ENCODE data around the gene HAPSTR1.
"Not testable (repeated sequence)": the region's sequence is repeated elsewhere in the genome, so short reads cannot be mapped to it uniquely, and the experiment has no call there.

Gene HAPSTR1

DNA sequence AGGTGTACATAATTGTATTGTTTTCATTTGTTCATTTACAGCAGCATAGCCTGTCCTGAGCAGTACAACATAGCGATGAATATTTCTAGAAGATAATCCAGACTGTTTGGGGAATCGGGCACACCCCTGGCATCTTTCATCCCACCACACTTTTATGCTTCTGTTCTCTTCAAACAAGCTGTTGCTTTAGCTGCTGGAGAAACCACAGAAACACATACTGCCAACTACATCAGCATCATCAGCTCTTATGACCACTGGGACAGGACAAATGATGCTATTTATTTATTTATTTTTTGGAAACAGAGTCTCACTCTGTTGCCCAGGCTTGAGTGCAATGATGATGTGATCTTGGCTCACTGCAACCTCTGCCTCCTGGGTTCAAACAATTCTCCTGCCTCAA lies 22.6 kb upstream of the HAPSTR1 start:
- in situ Hi-C loops (cut with MboI; ENCODE audit: low pct_unique_long_range_greater_than_20kb, low sequenced_read_pairs), result no loop called here
- no peak for DNase-seq

DNA sequence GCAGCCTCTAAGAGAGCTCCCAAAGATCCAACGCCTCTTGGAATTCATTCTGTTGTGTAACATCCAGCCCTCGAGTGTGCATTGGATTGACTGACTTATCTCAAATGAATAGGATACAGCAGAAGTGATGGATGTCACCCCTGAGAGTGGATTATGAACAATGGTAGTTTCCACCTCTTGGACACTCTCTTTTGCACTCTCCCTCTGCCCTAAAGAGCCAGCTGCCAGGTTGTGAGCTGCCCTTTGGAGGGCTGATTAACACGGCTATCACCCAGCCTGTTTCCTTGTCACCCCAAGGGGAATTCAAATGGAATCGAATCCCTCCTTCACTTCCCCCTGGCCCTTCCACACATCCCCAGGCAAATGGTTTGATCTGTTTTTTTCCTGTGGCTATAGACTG lies 21.2 kb upstream of the HAPSTR1 start:
- in situ Hi-C loops (cut with MboI; ENCODE audit: low pct_unique_long_range_greater_than_20kb, low sequenced_read_pairs), result no loop called here
- DNase-seq, result no peak

DNA sequence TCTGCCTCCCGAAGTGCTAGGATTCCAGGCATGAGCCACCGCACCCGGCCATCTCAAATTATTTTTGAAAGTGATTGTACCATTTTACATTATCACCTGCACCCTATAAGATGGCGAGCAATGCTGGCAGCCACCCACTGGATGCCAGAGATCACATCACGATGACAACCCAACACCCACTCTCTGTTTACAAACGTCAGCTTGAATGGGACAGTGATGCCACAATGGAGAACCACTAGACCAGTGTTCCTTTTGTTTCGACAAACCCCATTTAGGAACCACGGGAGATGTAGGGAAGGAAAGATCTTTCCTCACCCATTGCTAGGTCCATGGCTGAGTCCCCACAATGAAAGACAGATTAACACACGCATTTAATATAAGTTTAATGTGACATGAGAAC lies 20.1 kb upstream of the HAPSTR1 start:
- in situ Hi-C loops (cut with MboI; ENCODE audit: low pct_unique_long_range_greater_than_20kb, low sequenced_read_pairs), result no loop called here

DNA sequence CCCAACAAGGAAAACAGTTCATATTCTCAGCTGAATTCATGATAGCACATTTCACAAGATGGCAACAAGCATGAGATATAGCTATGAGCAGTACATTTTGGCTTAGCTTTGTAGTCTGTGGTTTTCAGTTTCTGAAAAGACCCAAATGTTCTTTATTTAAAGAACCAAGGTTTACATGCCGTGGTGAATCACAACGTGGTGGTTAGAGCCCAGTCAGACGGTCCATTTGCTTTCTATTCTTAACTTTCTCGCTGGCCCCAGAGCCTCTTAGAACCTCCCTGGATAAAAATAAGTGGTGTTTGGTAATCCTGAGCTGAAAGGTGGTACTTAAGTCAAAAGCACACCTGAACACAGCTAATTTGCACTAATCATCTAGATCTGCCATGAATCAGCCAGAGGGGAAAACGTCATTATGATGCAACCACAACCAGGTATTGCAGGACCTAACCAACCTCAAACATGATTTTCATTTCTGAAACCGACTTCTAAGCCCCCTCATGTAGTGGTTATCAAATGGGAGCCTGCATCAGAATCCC lies 18.6 kb upstream of the HAPSTR1 start:
- DNase-seq, result no peak
- in situ Hi-C loops (cut with MboI; ENCODE audit: low pct_unique_long_range_greater_than_20kb, low sequenced_read_pairs), result no loop called here

More for the DNA sequence above, 20.1 kb upstream of the HAPSTR1 start:
- DNase-seq, result no peak

DNA sequence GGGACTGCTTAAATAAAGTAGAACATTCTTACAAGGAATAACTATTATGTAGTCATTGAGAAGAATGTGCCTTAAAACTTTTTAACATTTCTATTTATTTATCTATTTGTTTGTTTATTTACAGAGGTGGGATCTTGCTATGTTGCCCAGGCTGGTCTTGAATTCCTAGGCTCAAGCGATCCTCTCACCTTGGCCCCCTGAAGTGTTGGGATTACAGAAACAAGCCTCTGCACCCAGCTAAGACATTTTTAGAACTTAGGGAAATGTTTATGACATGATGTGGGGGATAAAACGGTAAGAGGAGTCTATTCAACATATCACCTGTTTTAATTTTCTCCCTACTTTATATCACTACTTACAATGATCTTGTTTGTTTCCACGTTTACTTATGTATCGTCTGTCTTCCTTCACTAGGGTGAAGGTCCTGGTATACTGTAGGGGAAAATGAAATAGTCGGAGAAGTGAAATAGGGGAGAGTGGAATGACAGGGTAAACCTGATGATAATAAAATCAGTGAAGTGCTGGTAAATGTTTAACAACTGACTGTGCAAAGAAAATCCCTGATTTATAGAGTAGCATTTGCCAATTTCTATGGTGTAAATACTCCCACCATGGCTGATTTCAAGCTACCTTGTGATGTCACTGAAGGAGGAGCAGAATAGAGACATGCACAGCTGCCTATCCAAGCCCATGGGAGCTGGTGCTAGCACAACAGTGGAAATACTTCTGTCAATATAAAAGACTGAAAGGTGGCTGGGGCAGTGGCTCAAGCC lies 16.0 kb upstream of the HAPSTR1 start:
- no peak for DNase-seq

DNA sequence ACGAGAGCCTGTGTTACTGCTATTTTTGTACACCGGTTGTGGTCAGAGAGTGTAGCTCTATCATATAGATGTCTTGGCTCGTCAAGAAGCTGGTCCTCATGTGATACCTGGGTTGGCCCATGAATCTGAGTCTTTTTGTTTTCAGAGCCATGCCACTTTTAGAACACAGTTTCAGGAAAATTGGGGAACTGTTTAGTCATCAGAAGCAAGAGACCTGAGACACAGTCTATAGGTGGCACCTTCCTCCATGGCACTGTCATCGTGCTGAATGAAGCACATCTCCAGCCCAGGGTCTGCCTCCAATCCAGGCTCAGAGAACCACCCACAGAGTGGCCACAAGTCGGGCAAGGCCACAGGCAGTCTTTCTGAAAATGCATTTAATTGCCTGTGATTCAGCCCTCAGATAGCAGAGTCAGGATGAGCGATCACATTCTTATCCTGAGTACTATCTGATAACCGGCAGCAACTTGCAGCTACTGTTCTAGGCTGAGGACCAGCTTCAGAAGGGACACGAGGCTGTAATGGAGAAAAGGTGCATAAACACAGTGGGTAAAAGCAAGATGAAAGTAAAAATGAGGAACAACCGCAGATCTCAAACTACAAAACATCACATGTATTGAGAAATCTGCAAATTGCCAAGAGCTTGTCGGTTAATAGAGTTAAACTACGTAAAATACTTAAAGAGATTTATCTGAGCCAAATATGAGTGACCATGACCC lies 14.2 kb upstream of the HAPSTR1 start:
- in situ Hi-C loops (cut with MboI; ENCODE audit: low pct_unique_long_range_greater_than_20kb, low sequenced_read_pairs), result no loop called here
- DNase-seq, result peak; percentile 52

More for the DNA sequence above, 16.0 kb upstream of the HAPSTR1 start:
- in situ Hi-C loops (cut with MboI; ENCODE audit: low pct_unique_long_range_greater_than_20kb, low sequenced_read_pairs), result no loop called here

DNA sequence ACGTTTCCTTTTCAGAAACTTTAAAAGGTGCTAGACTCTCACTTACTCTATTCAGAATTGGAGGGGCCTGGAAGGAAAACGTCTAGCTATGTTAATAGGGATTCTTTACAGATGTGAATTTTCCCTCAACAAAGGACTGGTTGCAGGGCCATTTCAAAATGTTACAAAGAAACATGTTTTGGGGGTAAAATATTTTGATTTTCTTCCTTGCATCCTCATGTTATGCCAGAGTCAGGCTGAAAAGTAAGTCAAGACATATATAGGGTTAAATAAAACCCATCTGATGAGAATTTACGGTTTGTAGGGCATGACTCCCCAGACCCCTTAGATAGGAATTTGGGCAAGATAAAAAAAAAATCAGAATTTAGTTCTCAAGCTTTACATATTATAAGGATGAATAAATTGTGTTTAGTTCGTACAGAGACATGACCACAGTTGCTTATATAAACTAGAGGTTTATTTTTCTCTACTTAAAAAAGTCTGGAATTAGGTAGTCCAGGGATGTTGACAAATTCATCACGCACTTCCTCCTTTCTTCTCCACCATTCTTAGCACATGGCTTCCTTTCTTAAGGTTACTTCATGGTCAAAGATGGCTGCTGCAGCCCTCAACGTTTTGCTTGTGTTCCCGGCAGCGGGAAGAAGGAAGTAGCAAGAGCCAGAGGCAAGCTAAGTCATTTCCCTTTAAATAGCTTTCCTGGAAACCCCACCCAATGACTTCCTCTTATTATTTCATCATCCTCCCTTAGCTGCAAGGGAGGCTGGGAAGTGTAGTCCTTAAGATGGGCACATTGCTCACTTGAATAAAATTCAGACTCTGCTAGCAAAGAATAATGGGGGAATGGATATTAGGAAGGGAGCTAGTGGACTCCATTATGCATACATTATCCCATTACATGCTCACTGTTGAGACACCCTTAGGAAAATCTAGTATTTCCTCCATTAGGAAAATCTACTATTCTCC lies 12.7 kb upstream of the HAPSTR1 start:
- in situ Hi-C loops (cut with MboI; ENCODE audit: low pct_unique_long_range_greater_than_20kb, low sequenced_read_pairs), result not testable (repeated sequence)
- peak; percentile 98 for DNase-seq

DNA sequence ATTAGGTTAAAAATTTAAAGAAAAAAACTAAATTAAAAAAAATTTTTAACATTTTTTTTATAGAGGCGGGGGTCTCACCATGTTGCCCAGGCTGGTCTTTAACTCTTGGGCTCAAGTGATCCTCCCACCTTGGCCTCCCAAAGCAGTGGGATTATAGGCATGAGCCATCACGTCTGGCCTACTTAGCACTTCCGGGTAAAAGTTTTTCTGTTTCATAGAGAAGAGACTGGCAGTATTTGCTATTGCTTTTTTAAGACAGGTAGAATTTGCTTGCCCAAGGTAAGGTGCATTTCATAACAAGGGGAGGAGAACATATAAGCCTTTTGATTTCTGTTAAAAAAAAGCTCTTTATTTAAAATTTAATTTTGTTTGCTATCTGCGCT lies 12.0 kb upstream of the HAPSTR1 start:
- no peak for DNase-seq
- in situ Hi-C loops (cut with MboI; ENCODE audit: low pct_unique_long_range_greater_than_20kb, low sequenced_read_pairs), result no loop called here

DNA sequence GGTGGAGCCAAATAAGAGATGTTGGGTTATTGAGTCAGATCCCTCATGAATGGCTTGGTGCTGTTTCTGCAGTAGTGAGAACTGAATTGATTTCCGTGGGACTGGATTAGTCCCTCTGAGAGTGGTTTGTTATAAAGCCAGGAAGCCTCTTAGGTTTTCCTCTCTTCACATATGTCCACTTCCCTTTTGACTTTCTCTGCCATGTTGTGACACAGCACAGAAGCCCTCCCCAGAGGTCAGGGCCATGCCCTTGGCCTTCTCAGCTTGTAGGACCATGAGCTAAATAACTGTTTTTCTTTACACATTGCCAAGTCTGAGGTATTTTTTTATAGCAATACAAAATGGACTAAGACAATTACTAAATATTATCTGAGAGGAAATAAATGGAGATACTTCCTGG lies 10.3 kb upstream of the HAPSTR1 start:
- in situ Hi-C loops (cut with MboI; ENCODE audit: low pct_unique_long_range_greater_than_20kb, low sequenced_read_pairs), result no loop called here
- no peak for DNase-seq

DNA sequence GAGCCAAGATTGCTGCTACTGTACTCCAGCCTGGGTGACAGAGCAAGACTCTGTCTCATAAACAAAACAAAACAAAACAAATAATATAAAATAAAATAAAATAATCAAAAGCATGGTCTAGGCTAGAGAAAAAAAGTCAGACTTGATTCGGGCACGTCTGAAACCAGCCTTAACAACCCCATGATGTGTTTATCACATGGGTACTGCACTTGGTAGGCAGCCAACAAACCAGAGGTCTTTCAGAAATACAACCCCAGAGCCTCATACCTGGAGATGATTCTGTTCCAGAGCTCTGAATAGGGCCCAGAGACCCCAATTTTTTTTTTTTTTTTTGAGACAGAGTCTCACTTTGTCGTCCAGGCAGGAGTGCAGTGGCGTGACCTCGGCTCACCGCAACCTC lies 9.6 kb upstream of the HAPSTR1 start:
- in situ Hi-C loops (cut with MboI; ENCODE audit: low pct_unique_long_range_greater_than_20kb, low sequenced_read_pairs), result no loop called here
- no peak for DNase-seq

DNA sequence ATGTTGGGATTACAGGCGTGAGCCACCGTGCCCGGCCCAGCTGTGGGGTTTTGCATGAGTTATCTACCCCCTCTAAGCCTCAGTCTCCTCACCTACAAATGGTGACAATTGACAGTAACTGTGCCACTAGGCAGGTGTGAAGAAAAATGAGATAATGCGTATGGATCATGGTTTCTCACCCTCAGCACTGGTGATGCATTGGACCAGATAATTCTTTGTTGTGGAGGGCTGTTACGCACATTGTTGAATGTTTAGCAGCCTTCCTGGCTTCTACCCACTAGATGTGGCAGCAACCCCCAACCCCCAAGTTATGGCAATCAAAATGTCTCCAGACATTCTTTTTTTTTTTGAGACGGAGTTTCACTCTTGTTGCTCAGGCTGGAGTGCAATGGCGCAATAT lies 9.0 kb upstream of the HAPSTR1 start:
- in situ Hi-C loops (cut with MboI; ENCODE audit: low pct_unique_long_range_greater_than_20kb, low sequenced_read_pairs), result no loop called here

DNA sequence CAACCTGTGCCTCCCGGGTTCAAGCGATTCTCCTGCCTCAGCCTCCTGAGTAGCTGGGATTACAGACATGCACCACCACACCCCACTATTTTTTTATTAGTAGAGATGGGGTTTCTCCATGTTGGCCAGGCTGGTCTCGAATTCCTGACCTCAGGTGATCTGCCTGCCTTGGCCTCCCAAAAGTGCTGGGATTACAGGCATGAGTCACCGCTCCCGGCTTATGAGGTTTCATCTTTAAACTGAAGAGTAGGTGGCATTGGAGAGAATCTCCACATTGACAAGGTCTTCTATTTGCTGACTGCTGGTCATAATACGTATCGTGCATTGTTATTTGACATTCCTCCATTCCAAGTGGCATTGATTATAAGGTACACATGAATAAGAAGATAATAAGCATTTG lies 3.7 kb upstream of the HAPSTR1 start:
- DNase-seq; in situ Hi-C loops (cut with MboI; ENCODE audit: low pct_unique_long_range_greater_than_20kb, low sequenced_read_pairs): not testable (repeated sequence)

More for the DNA sequence above, 9.0 kb upstream of the HAPSTR1 start:
- DNase-seq, result no peak

DNA sequence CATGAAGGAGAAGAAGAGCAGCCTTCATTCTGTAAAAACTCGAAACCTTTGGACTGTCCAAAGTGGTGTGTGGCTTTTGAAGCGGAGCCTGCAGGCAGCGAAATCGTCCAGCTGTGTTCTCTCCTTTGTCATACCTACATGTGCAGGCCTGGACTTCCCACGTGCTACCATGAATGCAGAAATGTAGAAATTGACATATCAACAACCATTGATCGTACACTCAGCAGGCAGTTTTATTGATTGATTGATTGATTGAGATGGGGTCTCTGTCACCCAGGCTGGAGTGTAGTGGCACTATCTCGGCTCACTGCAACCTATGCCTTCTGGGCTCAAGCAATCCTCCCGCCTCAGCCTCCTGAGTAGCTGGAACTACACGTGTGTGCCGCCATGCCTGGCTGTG lies 2.6 kb upstream of the HAPSTR1 start:
- DNase-seq, result no peak
- in situ Hi-C loops (cut with MboI; ENCODE audit: low pct_unique_long_range_greater_than_20kb, low sequenced_read_pairs), result no loop called here

DNA sequence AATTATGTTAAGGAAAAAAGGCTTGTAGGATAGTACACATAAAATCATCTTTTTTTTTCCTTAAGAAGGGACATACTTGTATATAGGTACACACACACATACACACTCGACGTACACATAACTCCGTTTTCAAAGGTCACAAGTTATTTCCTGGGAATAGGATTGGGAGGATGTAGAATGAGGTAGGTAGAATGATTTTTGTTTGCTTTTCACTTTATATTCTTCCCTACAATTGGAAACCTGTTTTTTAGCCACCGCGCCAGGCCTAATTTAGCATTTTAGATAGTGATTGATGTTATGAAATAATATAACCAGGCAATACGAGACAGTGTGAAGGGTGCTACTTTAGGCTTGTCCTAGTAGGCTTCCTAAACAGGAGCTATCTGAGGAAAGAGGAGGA lies 1.8 kb upstream of the HAPSTR1 start:
- no peak for DNase-seq
- in situ Hi-C loops (cut with MboI; ENCODE audit: low pct_unique_long_range_greater_than_20kb, low sequenced_read_pairs), result no loop called here

DNA sequence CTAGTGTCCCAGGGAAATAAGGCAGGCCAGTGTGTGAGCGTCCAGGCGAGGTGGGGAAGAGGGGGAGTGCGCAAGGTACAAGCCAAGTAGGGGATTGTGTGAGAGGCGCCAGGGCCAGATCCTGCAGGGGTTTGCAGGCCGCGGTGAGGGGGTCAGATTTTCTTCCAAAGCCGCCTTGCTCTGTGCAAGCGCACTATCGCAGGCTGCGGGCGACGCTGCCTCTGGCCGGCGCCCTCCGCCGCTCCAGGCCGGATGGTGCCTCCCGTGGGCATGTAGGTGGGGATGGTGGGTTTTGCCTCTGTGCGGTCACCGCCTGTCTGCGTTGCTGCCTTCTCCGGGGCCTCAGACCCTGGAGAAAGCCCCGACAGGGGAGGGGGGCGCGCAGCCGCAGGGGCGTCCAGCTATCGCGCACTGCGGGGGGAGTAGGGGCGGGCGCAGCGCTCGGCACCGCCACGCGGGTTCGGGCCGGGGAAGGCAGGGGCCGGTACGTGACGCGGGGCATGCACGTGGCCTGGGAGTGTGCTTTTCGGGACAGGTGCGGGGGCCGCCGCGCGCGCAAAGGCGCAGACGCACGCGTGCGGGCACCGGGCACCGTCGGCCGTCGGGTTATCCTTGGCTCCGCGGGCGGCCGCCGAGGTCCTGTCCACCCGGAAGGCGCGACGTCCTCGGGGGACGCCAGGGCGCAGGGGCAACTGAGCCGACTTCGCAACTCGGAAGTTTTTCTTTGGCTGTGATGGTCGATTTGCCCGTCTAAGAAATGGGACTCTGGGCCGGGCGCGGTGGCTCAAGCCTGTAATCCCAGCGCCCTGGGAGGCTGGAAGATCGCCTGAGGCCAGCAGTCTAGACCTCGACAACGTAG lies 1.1 kb upstream of the HAPSTR1 start:
- DNase-seq, result no peak
- in situ Hi-C loops (cut with MboI; ENCODE audit: low pct_unique_long_range_greater_than_20kb, low sequenced_read_pairs), result no loop called here

DNA sequence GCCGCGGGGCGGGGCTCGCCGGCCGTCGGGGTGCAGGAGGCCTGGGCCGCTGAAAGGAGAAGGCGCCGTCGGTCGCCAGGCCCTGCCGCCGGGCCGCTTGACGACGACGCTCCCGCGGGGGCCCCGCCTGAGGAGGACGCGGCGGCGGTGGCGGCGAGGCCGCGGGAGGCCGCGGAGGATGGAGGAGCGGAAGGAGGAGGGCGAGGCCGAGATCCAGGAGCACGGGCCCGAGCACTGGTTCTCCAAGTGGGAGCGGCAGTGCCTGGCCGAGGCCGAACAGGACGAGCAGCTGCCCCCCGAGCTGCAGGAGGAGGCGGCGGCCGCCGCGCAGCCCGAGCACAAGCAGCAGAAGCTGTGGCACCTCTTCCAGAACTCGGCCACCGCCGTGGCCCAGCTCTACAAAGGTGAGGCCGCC lies 430 bp downstream of the HAPSTR1 start:
- DNase-seq, result no peak
- in situ Hi-C loops (cut with MboI; ENCODE audit: low pct_unique_long_range_greater_than_20kb, low sequenced_read_pairs), result no loop called here

DNA sequence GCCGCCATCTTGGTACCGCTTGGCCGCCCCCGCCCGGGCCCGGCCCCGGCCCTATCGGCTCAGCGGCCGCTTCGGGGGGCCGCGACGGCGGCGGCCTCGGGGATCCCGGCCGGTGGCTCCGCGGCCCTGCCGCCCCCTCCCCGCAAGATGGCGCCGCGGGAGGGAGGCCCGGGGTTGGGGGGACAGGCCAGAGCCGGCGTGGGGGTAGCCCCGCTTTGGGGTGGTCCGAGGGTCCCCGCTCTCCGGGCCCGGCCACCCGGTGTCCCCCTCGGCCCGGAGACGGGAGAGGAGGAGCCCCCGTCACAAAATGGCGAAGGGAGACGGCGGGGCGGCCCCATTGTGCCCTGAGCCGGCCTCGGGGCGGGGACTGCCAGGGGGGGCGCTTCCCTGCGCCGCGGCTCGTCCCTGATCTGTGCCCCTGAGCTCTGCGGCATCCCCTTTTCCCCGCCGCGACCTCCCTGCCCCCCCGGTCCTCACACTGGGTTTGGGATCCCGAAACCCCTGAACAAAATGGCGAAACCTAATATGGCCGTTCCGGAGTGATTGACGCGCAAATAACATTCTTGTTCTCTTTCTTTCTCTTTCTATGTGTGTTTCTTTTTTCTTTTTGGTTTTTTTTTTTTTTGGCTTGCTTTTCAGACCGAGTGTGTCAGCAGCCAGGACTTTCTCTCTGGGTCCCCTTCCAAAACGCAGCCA lies 986 bp downstream of the HAPSTR1 start:
- in situ Hi-C loops (cut with MboI; ENCODE audit: low pct_unique_long_range_greater_than_20kb, low sequenced_read_pairs), result no loop called here
- no peak for DNase-seq

DNA sequence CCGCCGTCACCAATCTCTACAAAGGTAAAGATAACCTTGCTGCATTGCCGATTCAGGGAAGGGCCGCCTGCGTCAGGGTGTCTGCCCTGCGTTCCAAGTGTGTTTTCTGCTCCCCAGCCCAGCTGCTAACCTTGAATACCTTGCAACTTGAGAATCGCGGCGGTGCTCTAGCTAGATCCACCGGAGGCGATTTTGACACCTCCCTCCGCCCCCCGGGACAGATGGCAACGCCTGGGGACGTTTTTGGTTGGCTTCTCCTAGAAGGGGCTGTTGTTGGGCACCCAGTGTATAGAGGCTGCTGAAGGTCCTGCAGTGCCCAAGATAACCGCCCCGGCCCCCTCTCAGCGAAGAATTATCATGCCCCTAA lies 1.5 kb downstream of the HAPSTR1 start:
- DNase-seq, result no peak
- in situ Hi-C loops (cut with MboI; ENCODE audit: low pct_unique_long_range_greater_than_20kb, low sequenced_read_pairs), result no loop called here

Measured in KBM-7 (cell line).